Stimulated activated naive B cell treated with anti-CD40 and anti-IgM and Interleukin-4, amounts not matched to agents 10 μg/mL and 1 μg/mL and 100 μg/mL, for 72 hours (primary cell): ENCODE data around the gene UHMK1.
A peak's percentile ranks its signal among the peaks of the same experiment; 100 is the strongest.

Experiments used
- ATAC-seq, 2 donors: fragments of 150-1000 bp; cut with Tn5 transposase; replicated peaks; 2 replicates each; pipeline ENCODE4 v1.10.0; 2021; ENCODE audit warnings: moderate library complexity in 1 of 2
- DNase-seq: peaks from one replicate; pipeline ENCODE4 v3.0.0; 2021
- H3K27ac Mint-ChIP-seq: one replicate; pipeline ENCODE4 v1.8.0; 2022; ENCODE audit warnings: mild to moderate bottlenecking, mixed read lengths
- H3K27me3 Mint-ChIP-seq, 2 donors: one replicate each; pipeline ENCODE4 v1.8.0; 2022; ENCODE audit warnings: mixed read lengths in 2 of 2
- H3K36me3 Mint-ChIP-seq, 2 donors: one replicate each; pipeline ENCODE4 v1.8.0; 2022; ENCODE audit warnings: mixed read lengths in 2 of 2, mild to moderate bottlenecking in 1 of 2
- H3K4me1 Mint-ChIP-seq, 2 donors: one replicate each; pipeline ENCODE4 v1.8.0; 2022; ENCODE audit warnings: mixed read lengths in 2 of 2, mild to moderate bottlenecking in 1 of 2
- H3K4me3 Mint-ChIP-seq, 2 donors: one replicate each; pipeline ENCODE4 v1.8.0; 2022; ENCODE audit warnings: mild to moderate bottlenecking in 2 of 2, mixed read lengths in 2 of 2, moderate library complexity in 1 of 2
- H3K9me3 Mint-ChIP-seq, 2 donors: one replicate each; pipeline ENCODE4 v1.8.0; 2022; ENCODE audit warnings: mixed read lengths in 2 of 2, mild to moderate bottlenecking in 1 of 2

The UHMK1 gene

GRCh38 chr1:162541619-162542141 is 44.1 kb downstream of the UHMK1 start:
- H3K9me3 Mint-ChIP-seq = peaks cover 3 to 8% of the 10 kb centered on the region in 2 donors
- no peak overlapping the region for H3K27ac Mint-ChIP-seq
- ATAC-seq (no peak), DNase-seq (no peak)
- peaks cover 4 to 10% of the 10 kb centered on the region in 2 donors for H3K36me3 Mint-ChIP-seq
- H3K4me3 Mint-ChIP-seq = no peak overlapping the region
- no peaks in the 10 kb centered on the region for H3K27me3 Mint-ChIP-seq
- no peaks in the 10 kb centered on the region for H3K4me1 Mint-ChIP-seq

DNA sequence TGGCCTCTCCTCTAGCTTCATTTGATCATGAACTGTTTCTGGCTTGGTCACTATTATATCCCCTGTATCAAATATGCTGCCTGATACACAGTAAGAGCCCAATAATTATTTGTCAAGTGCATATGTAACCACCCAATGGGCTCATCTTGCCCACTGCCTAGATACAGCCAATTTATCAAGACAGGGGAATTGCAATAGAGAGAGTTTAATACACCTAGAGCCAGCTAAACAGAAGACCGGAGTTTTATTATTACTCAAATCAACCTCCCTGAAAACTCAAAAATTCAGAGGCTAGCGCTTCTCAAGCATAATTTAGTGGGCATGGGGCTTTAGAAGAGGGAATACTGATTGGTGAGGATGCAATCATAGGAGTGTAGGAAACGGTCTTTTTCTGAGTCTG is 45.6 kb downstream of the UHMK1 start:
- Mint-ChIP-seq H3K36me3 (peaks cover 4 to 10% of the 10 kb centered on the region in 2 donors), H3K4me1 (no peaks in the 10 kb centered on the region), H3K9me3 (peaks cover 3 to 8% of the 10 kb centered on the region in 2 donors), H3K27me3 (no peaks in the 10 kb centered on the region), H3K27ac (no peak overlapping the region), H3K4me3 (no peak overlapping the region)
- DNase-seq (no peak), ATAC-seq (no peak)

DNA sequence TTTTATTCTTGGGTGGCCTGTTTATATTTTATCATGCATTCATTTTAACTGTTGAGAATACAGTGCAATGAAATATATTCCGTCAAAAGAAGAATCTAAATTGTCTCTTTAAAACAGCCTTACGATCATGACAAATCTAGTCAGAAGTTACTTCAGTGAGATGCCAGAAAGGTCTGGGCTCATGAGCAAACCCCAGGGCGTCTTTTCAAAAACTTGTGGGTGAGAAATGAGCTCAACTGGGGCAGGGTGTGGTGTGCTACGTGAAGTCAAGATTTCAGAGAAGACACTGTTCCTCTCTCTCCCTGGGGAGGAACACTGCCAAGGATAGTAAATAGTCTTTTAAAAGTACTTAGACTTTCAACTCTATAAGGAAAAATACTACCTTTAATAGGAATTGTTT is 50.6 kb downstream of the UHMK1 start:
- DNase-seq (no peak), ATAC-seq (no peak)
- Mint-ChIP-seq H3K4me3 (no peak overlapping the region), H3K27ac (no peak overlapping the region), H3K36me3 (peaks cover 2 to 4% of the 10 kb centered on the region in 2 donors), H3K4me1 (no peaks in the 10 kb centered on the region), H3K27me3 (no peaks in the 10 kb centered on the region), H3K9me3 (peaks cover 2 to 3% of the 10 kb centered on the region in 2 donors)

DNA sequence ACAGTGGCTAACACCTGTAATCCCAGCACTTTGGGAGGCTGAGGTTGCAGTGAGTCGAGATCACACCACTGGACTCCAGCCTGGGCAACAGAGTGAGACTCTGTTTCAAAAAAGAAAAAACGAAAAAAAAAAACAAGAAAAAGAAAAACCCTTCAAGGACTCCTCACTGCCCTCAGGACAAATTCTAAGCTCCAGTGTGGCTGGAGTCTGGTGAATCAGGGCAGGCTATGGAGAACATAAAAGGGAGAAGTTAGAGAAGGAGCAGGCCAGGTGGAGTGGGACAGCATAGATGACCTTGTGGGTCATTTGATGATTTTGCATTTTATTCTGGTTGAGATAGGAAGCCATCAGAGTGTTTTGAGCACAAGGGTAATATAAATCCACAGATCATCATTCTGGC is 51.4 kb downstream of the UHMK1 start:
- Mint-ChIP-seq H3K27ac (no peak overlapping the region), H3K4me3 (no peak overlapping the region), H3K9me3 (no peaks in the 10 kb centered on the region), H3K27me3 (no peaks in the 10 kb centered on the region), H3K4me1 (no peaks in the 10 kb centered on the region), H3K36me3 (no peaks in the 10 kb centered on the region)
- DNase-seq = no peak
- ATAC-seq = no peak

GRCh38 chr1:162550925-162551324 is 53.3 kb downstream of the UHMK1 start:
- Mint-ChIP-seq H3K4me3 (no peak overlapping the region), H3K36me3 (no peaks in the 10 kb centered on the region), H3K9me3 (no peaks in the 10 kb centered on the region), H3K27ac (no peak overlapping the region), H3K4me1 (no peaks in the 10 kb centered on the region), H3K27me3 (no peaks in the 10 kb centered on the region)
- ATAC-seq (no peak), DNase-seq (no peak)

DNA sequence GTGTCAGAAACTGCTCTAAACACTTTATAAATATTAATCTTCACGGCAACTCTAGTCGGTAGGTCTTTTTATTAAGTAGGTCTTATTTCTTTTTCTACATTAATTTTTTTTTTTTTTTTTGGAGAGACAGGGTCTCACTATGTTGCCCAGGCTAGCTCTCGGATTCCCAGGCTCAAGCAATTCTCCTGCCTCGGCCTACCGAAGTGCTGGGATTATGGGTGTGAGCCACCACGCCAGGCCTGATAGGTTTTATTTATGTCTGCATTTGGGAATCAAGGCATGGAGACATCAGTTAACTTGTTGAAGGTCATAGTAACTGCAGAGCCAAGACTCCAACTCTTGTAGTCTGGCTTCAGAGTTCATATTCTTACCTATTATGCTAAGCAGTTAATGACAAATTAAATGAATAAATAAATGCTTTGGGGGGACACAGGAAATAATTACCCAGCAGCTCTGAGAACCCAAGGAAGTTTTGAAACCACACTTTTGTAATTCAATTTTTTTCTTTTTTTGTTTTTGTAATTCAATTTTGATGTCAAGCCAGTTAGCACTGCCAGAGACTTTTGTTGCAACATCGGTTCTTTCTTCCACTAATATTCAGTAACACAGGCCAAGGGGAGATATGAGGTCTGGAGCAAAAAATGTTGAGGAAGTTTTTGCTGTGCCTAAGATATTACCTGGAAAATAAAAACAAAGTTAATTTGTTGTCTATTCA is 54.5 kb downstream of the UHMK1 start:
- H3K4me3 Mint-ChIP-seq = no peak overlapping the region
- no peaks in the 10 kb centered on the region for H3K4me1 Mint-ChIP-seq
- DNase-seq = no peak
- H3K27me3 Mint-ChIP-seq = no peaks in the 10 kb centered on the region
- no peaks in the 10 kb centered on the region for H3K9me3 Mint-ChIP-seq
- no peak overlapping the region for H3K27ac Mint-ChIP-seq
- no peaks in the 10 kb centered on the region for H3K36me3 Mint-ChIP-seq
- ATAC-seq = no peak

GRCh38 chr1:162552684-162553252 is 55.1 kb downstream of the UHMK1 start:
- no peaks in the 10 kb centered on the region for H3K9me3 Mint-ChIP-seq
- H3K4me3 Mint-ChIP-seq = no peak overlapping the region
- no peaks in the 10 kb centered on the region for H3K4me1 Mint-ChIP-seq
- no peak for ATAC-seq
- no peaks in the 10 kb centered on the region for H3K27me3 Mint-ChIP-seq
- no peaks in the 10 kb centered on the region for H3K36me3 Mint-ChIP-seq
- H3K27ac Mint-ChIP-seq = no peak overlapping the region
- no peak for DNase-seq

- H3K4me3 Mint-ChIP-seq = no peak overlapping the region
- H3K27ac Mint-ChIP-seq = no peak overlapping the region
- no peaks in the 10 kb centered on the region for H3K9me3 Mint-ChIP-seq
- H3K27me3 Mint-ChIP-seq = no peaks in the 10 kb centered on the region
- ATAC-seq (no peak), DNase-seq (no peak)
- H3K4me1 Mint-ChIP-seq = no peaks in the 10 kb centered on the region
- H3K36me3 Mint-ChIP-seq = no peaks in the 10 kb centered on the region
Observed at GRCh38 chr1:162554258-162554657, 56.6 kb downstream of the UHMK1 start.

- Mint-ChIP-seq H3K9me3 (no peaks in the 10 kb centered on the region), H3K4me3 (no peak overlapping the region), H3K27ac (no peak overlapping the region)
Observed at GRCh38 chr1:162557536-162557935, 59.9 kb downstream of the UHMK1 start.

GRCh38 chr1:162560303-162561036 is 62.9 kb downstream of the UHMK1 start:
- DNase-seq = no peak
- ATAC-seq = no peak
- H3K9me3 Mint-ChIP-seq = no peaks in the 10 kb centered on the region
- H3K4me3 Mint-ChIP-seq = peak overlapping the region; percentile 82 to 99
- no peaks in the 10 kb centered on the region for H3K27me3 Mint-ChIP-seq
- H3K27ac Mint-ChIP-seq = peak overlapping the region; percentile 98
- peaks cover 18 to 25% of the 10 kb centered on the region in 2 donors for H3K4me1 Mint-ChIP-seq
- H3K36me3 Mint-ChIP-seq = peaks cover 0 to under 1% of the 10 kb centered on the region in 2 donors

More at GRCh38 chr1:162557536-162557935, 59.9 kb downstream of the UHMK1 start:
- no peaks in the 10 kb centered on the region for H3K27me3 Mint-ChIP-seq
- H3K4me1 Mint-ChIP-seq = peaks cover 10 to 14% of the 10 kb centered on the region in 2 donors
- no peaks in the 10 kb centered on the region for H3K36me3 Mint-ChIP-seq
- ATAC-seq (no peak), DNase-seq (no peak)

DNA sequence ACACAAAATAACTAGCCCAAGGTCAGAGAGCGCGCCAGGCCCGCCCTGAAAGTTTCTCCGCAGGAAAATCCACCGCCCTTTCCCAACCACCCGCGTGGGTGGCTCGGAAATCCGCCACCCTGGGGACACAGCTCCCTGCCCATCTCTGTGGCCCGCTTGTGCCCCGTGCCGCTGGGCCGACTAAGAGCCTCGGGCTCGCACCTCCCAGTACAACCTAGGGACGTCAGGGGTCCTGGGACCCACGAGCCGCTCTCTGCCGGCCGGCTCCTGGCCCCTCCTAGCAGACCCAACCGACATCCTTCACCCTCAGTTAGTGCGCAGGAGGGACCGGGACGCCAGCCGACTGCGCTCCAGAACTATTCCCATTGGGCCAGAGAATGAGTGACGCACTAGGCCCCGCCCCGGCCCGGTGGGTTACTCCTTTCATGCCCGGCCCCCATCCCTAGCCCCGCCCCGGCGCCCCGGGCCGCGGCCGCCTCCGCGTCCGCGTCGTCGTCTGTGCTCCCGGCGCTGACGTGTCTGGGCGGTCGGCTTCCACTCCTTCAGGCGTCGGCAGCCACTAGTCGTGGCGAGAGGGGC is 63.5 kb downstream of the UHMK1 start:
- H3K4me1 Mint-ChIP-seq = peaks cover 18 to 25% of the 10 kb centered on the region in 2 donors

DNA sequence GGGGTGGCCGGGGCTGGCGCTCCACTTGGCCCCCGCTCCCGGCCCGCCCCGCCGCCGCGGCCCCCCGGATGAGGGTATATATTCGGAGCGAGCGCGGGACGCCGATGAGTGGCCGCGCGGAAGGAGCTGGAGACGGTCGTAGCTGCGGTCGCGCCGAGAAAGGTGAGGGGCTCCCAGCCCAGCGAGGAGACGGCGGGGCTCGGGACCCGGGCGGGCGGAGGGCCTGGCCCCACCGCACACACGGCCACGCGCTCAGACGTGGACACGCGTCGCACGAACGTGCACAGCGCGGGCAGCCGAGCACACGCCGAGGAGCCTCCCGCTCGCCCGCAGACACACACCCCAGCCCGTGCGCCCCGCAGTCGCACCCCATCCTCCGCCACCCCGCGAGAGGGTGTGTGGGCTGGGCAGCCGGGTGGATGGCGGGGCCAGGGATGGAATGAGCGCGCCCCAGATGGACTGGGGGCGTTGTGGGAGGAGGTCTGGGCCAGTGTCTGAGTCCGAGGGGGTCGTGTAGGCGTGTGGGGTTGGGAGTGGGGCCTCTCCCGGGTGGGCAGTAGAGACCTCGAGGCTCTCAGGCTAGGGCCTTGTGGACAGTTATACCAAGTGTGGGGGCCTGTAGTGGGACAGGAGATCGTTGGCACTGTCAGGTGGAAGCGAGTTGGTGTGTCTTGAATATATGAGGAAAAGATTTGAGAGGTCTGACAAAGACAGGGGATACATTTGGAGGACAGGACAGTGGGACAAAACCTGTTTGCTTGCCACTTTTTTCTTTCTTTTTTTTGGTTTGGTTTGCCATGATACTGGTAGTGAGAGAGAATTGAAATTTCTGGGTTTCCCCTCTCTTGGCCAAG is 64.2 kb downstream of the UHMK1 start, which contains the start of gene UAP1:
Gene UAP1 (plus strand): TSS at position 107 of the 854 bp plus-strand sequence. CDS start 4,347 bp downstream, outside the sequence.
- Mint-ChIP-seq H3K4me3 (peak within 1 kb of the TSS; percentile 82 to 99), H3K4me1 (peaks cover 18 to 25% of the 10 kb centered on the region in 2 donors), H3K27me3 (no peaks in the 10 kb centered on the region), H3K27ac (peak within 1 kb of the TSS; percentile 98), H3K9me3 (no peaks in the 10 kb centered on the region), H3K36me3 (peaks cover 4 to 13% of the 10 kb centered on the region in 2 donors)
- DNase-seq = no peak
- peak; percentile 63 for ATAC-seq

More for the DNA sequence above, 63.5 kb downstream of the UHMK1 start:
- Mint-ChIP-seq H3K27me3 (no peaks in the 10 kb centered on the region), H3K4me3 (peak overlapping the region; percentile 82 to 99), H3K9me3 (no peaks in the 10 kb centered on the region), H3K27ac (peak overlapping the region; percentile 98), H3K36me3 (peaks cover 0 to 6% of the 10 kb centered on the region in 2 donors)
- DNase-seq = peak; percentile 94
- peak; percentile 92 to 95 for ATAC-seq

GRCh38 chr1:162562470-162562828 is 64.8 kb downstream of the UHMK1 start:
- Mint-ChIP-seq H3K27ac (no peak overlapping the region), H3K4me1 (peaks cover 18 to 25% of the 10 kb centered on the region in 2 donors), H3K27me3 (no peaks in the 10 kb centered on the region), H3K4me3 (peak overlapping the region; percentile 82 to 99), H3K36me3 (peaks cover 5 to 18% of the 10 kb centered on the region in 2 donors), H3K9me3 (no peaks in the 10 kb centered on the region)
- no peak for ATAC-seq
- DNase-seq = no peak
